Stomach smooth muscle (tissue), 2 donors: ENCODE results near the gene MANEA.
"Not testable (repeated sequence)": the region's sequence is repeated elsewhere in the genome, so short reads cannot be mapped to it uniquely, and the experiment has no call there.

Source experiments
- H3K27ac ChIP-seq: one replicate; pipeline ENCODE4 v1.7.0; 2013; ENCODE audit warnings: mild to moderate bottlenecking, low read length, inconsistent platforms
- H3K27me3 ChIP-seq, 2 donors: one replicate each; pipeline ENCODE4 v1.7.0; 2013; ENCODE audit warnings: low read length in 2 of 2; ENCODE audit not compliant: insufficient read depth in 2 of 2, control insufficient read depth in 1 of 2
- H3K36me3 ChIP-seq, 2 donors: one replicate each; pipeline ENCODE4 v1.7.0; 2013; ENCODE audit warnings: low read length in 2 of 2; ENCODE audit not compliant: control insufficient read depth in 2 of 2, insufficient read depth in 2 of 2
- H3K4me1 ChIP-seq: one replicate; pipeline ENCODE4 v1.7.0; 2013; ENCODE audit warnings: low read length; ENCODE audit not compliant: control insufficient read depth, insufficient read depth
- H3K4me3 ChIP-seq, 2 donors: one replicate each; pipeline ENCODE4 v1.7.0; 2013; ENCODE audit warnings: low read length in 2 of 2
- H3K9ac ChIP-seq, 2 donors: one replicate each; pipeline ENCODE4 v1.7.0; 2013; ENCODE audit warnings: low read length in 2 of 2, mild to moderate bottlenecking in 1 of 2
- H3K9me3 ChIP-seq, 2 donors: one replicate each; pipeline ENCODE4 v1.7.0; 2013; ENCODE audit warnings: low read length in 2 of 2; ENCODE audit not compliant: control insufficient read depth in 2 of 2
- donor health status: healthy.
- donor health status: Pancreatic carcinoma.

The MANEA gene

DNA sequence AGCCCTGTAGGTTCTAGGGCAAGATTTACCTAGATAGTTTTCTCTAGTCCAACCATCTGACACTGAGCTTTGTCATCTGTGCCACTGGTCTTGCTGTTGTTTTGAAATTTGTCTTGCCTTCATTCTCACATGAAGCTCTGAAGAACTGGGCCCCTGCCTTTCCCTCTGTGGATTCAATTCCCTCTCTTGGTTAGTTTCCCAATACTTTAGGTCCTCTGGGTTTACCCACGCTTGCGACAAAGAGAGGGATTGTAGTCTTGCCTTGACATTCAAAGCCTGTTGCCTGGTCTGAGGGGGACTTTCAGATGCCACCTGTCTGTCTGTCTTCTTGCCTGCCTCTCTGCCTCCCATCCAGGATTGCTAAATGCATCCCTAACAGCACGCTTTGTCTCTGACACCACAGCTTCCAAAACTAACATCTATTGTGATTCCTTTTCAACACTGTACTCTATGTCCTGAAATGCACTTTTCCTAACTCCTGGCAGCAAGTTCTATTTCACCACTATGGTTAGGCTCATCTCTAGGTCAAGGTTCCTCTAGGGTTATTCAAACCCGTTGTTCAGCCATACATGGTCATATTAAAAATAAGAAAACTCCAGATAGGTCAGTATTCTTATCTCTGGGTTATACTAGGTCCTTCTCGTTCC lies 25.5 kb upstream of the MANEA start:
- Histone ChIP-seq H3K9me3 (no peaks in the 10 kb centered on the region), H3K27ac (no peak overlapping the region), H3K9ac (no peak overlapping the region), H3K4me1 (no peaks in the 10 kb centered on the region), H3K36me3 (no peaks in the 10 kb centered on the region), H3K4me3 (no peak overlapping the region), H3K27me3 (no peaks in the 10 kb centered on the region)

DNA sequence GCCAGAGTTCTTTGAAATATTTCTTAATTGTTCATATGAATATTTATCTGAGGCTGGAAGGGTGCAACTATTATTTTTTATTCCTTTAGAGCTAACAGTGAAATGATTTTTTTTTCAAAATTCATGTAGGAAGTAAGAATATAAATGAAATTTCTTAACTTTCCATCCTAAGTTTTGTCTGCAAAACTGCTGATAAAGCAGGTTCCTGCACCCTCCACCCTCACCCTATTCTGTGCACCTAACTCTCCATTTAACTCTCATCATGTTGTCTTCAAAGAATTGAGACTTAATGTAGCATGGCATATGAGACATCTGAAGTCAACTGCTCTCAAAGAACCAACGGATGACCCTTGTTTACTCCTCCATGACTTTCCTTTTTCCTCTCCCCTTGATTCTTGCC lies 23.5 kb upstream of the MANEA start:
- Histone ChIP-seq H3K9me3 (no peaks in the 10 kb centered on the region), H3K27me3 (no peaks in the 10 kb centered on the region), H3K4me1 (no peaks in the 10 kb centered on the region), H3K27ac (no peak overlapping the region), H3K36me3 (no peaks in the 10 kb centered on the region), H3K9ac (no peak overlapping the region), H3K4me3 (no peak overlapping the region)

DNA sequence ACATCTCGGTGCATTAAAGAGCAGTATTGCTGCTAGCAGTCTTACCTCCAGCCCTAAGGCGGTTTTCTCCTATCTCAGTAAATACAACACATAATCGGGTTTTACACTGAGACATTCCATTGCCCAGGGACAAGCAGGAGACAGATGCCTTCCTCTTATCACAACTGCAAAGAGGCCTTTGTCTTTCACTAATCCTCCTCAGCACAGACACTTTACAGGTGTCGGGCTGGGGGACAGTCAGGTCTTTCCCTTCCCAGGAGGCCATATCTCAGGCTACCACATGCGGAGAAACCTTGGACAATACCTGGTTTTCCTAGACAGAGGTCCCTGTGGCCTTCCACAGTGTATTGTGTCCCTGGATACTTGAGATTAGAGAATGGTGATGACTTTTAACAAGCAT lies 16.4 kb upstream of the MANEA start:
- H3K9me3 ChIP-seq, H3K9ac ChIP-seq, H3K36me3 ChIP-seq, H3K4me1 ChIP-seq, H3K4me3 ChIP-seq, H3K27me3 ChIP-seq, H3K27ac ChIP-seq: not testable (repeated sequence)

DNA sequence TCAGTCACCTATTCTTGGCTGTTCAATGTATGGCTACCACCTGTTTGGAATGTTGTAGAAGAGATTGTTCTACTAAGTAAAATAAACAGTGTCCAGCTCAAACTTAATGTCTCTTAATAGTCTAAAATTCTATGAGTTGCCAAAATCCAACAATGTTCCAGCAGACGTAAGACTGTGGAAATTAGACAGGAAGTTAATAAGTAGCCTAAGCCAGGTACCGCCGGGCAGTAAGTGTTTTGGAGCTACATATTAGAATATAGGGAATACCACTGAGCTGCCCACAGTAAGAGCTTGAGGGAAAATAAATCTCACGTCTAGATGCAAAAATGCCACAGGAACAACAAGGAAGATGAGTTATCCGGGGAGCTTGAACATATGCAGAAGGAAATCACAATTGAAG lies 7.8 kb upstream of the MANEA start:
- H3K4me3 ChIP-seq: no peak overlapping the region
- H3K27me3 ChIP-seq: no peaks in the 10 kb centered on the region
- H3K4me1 ChIP-seq: no peaks in the 10 kb centered on the region
- H3K27ac ChIP-seq: no peak overlapping the region
- H3K36me3 ChIP-seq: no peaks in the 10 kb centered on the region
- no peak overlapping the region for H3K9ac ChIP-seq
- no peaks in the 10 kb centered on the region for H3K9me3 ChIP-seq

DNA sequence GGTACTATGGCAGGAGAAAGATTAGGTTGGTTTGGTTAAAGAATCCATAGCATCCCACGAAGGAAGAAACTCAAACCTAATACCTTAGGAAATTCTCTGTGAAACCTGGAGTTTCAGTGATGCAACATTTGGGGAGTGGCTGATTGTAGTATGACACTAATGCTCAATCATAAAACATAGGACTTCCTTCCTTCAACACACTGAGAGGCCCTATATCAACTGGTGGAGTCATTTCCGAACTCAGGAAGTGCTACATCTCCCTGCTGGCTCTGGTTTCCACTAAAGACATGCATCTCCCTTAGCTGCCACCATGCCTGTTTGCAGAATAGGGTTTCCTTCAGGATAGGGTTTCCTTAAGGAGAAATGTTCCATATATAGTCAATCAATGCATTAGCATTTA lies 5.2 kb upstream of the MANEA start:
- Histone ChIP-seq H3K27ac (no peak overlapping the region), H3K27me3 (no peaks in the 10 kb centered on the region), H3K9me3 (no peaks in the 10 kb centered on the region), H3K36me3 (no peaks in the 10 kb centered on the region), H3K4me1 (no peaks in the 10 kb centered on the region), H3K9ac (no peak overlapping the region), H3K4me3 (no peak overlapping the region)

DNA sequence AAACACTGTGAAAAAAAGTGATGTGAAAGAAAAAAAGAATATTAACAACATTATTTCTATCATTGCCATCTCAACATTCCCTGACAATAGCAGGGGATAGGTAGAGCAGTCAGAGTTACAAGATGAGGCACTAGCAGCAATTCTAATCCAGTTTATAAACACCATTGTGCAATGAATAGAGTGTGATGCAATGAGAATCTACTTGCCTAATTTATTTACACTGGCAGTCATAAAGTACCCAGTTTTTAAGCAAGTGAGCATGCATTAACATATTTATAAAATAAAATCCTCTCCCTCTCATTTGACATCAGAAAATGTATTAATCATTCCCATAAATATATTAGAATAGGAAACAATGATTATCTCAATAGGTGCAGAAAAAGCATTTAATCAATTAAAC lies 2.5 kb upstream of the MANEA start:
- Histone ChIP-seq H3K4me1 (peaks cover 3% of the 10 kb centered on the region), H3K27ac (no peak overlapping the region), H3K27me3 (no peaks in the 10 kb centered on the region), H3K4me3 (no peak overlapping the region), H3K36me3 (no peaks in the 10 kb centered on the region), H3K9ac (no peak overlapping the region), H3K9me3 (no peaks in the 10 kb centered on the region)

DNA sequence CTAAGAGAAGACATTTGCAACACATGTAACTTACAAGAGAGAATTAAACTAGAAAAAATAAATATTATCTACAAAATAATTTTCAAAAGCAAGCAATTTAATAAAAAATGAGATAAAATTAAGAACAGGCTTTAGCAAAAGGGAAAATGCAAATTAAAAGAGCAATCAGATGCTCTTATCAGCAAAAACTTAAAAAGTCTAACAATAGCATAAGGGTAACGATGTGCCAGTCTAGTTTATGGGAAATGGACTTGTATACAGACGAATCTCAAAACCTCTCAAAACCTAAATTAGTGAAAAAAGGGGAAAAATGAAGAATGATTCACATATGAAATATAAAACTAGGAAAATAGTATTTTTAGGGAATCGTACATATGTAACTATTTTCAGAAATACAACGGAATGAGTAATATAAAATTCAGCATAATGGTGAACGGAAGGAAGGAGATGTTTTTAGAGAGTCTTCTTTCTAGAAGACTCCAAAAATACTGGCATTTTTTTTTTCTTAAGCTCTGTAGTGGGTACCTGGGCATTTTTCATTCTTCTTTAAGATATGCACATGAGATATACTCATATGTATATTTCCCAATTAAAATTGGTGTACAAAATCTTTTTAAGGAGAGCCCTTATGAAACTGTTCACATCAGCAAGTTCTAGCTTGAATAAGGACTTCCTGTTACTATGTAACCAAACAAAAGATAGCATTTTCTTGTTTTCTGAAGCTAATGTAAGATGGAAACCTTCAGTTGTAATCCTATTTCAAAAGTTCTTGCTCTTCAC lies 927 bp upstream of the MANEA start:
- Histone ChIP-seq H3K9ac (peak overlapping the region; percentile 74 to 84), H3K36me3 (no peaks in the 10 kb centered on the region), H3K4me3 (peak overlapping the region; percentile 87 to 92), H3K4me1 (peaks cover 3% of the 10 kb centered on the region), H3K27me3 (no peaks in the 10 kb centered on the region), H3K9me3 (no peaks in the 10 kb centered on the region), H3K27ac (peak overlapping the region; percentile 50)

DNA sequence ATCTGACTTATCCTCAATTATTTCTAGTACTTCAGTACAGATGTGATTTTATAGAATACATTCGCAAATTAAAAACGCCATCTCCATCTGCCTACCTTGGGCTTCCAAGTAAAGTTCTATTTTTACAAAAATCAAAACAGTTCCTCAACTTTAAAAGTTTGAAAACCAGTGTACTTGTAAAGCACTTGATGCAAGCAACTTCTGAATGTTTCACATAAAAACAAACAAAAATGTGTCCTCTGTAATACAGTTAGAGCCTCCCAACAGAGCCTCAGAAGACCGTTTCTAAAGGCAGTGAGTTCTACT lies 384 bp upstream of the MANEA start:
- Histone ChIP-seq H3K27me3 (no peaks in the 10 kb centered on the region), H3K27ac (peak overlapping the region; percentile 50)

DNA sequence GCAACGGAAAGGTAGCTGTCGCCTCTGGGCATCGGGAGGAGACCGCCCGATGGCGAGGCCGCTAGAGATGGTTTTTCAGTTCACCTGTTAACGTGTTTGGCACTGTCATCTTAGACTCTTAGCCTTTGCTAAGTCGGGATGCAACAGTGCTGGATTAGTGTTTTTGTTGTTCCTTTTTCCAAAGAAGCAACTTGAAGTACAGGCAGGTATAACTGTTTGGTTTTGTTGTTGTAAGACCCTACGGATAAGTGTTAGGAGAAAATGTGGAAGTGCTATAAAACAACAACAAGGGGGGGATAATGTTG lies 723 bp downstream of the MANEA start:
- Histone ChIP-seq H3K27ac (peak overlapping the region; percentile 83), H3K9me3 (no peaks in the 10 kb centered on the region), H3K27me3 (no peaks in the 10 kb centered on the region), H3K4me3 (peak overlapping the region; percentile 87 to 92), H3K4me1 (peaks cover 3% of the 10 kb centered on the region), H3K9ac (peak overlapping the region; percentile 90 to 98), H3K36me3 (no peaks in the 10 kb centered on the region)

More for the DNA sequence above, 384 bp upstream of the MANEA start:
- H3K9me3 ChIP-seq: no peaks in the 10 kb centered on the region
- peaks cover 3% of the 10 kb centered on the region for H3K4me1 ChIP-seq
- peak overlapping the region; percentile 74 to 84 for H3K9ac ChIP-seq
- peak overlapping the region; percentile 87 to 92 for H3K4me3 ChIP-seq
- H3K36me3 ChIP-seq: no peaks in the 10 kb centered on the region

DNA sequence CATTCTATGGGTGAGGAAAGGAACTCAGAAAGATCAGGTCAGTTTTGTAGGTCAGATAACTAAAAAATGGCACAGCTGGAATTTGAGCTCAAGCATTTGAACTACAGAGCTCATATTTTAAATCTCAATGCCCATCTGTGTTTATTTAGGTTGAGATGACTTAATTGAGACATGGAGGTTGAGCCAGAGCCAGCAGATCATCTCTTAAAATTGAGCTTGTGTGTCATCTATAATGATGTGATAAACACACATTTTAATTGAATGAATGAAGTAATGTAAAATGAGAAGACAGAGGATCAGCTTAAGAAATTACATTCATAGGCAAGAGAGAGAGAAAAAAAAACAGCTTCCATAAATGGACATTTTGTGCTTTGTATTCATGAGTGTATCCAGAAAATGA lies 3.7 kb downstream of the MANEA start:
- peaks cover 3% of the 10 kb centered on the region for H3K4me1 ChIP-seq
- H3K9me3 ChIP-seq: no peaks in the 10 kb centered on the region
- H3K4me3 ChIP-seq: no peak overlapping the region
- H3K9ac ChIP-seq: no peak overlapping the region
- no peaks in the 10 kb centered on the region for H3K36me3 ChIP-seq
- no peaks in the 10 kb centered on the region for H3K27me3 ChIP-seq
- H3K27ac ChIP-seq: no peak overlapping the region

DNA sequence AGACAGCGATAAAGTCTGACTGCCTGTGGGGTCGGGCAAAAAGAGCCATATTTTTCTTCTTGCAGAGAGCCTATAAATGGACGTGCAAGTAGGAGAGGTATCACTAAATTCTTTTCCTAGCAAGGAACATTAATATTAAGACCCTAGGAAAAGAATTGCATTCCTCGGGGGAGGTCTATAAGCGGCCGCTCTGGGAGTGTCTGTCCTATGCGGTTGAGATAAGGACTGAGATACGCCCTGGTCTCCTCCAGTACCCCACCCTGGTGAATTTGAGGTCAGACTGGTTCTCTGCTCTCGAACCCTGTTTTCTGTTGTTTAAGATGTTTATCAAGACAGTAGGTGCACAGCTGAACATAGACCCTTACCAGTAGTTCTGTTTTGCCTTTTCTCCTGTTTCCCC lies 6.9 kb downstream of the MANEA start:
- not testable (repeated sequence) for H3K27me3 ChIP-seq, H3K36me3 ChIP-seq, H3K4me3 ChIP-seq, H3K9me3 ChIP-seq, H3K9ac ChIP-seq, H3K4me1 ChIP-seq, H3K27ac ChIP-seq
